Trophoblast cell (in vitro differentiated cells and primary cell): ENCODE results near the gene HOXA7.

ENCODE experiments used
- DNase-seq, 2 donors: peaks; one replicate each; pipeline ENCODE4 v3.0.0-alpha.2; 2016
- H2AFZ ChIP-seq: 2 replicates; pipeline ENCODE4 v1.6.1; 2013; ENCODE audit warnings: low read length, moderate library complexity, mild to moderate bottlenecking; ENCODE audit not compliant: insufficient read depth, poor library complexity
- H2AK5ac ChIP-seq: 2 replicates; pipeline ENCODE4 v1.6.1; 2013; ENCODE audit warnings: mild to moderate bottlenecking, low read length
- H2BK120ac ChIP-seq: 2 replicates; pipeline ENCODE4 v1.6.1; 2013; ENCODE audit warnings: low read length, mild to moderate bottlenecking, moderate library complexity; ENCODE audit not compliant: insufficient read depth, poor library complexity
- H2BK12ac ChIP-seq: 2 replicates; pipeline ENCODE4 v1.6.1; 2013; ENCODE audit warnings: mild to moderate bottlenecking, low read length, moderate library complexity
- H2BK5ac ChIP-seq: 2 replicates; pipeline ENCODE4 v1.6.1; 2013; ENCODE audit warnings: low read length, low read depth, moderate library complexity, mild to moderate bottlenecking; ENCODE audit not compliant: poor library complexity
- H3K14ac ChIP-seq: 2 replicates; pipeline ENCODE4 v1.6.1; 2013; ENCODE audit warnings: mild to moderate bottlenecking, low read length
- H3K18ac ChIP-seq: 2 replicates; pipeline ENCODE4 v1.6.1; 2013; ENCODE audit warnings: mild to moderate bottlenecking, low read length
- H3K23ac ChIP-seq: 2 replicates; pipeline ENCODE4 v1.6.1; 2013; ENCODE audit warnings: low read length
- H3K27ac ChIP-seq: 2 replicates; pipeline ENCODE4 v1.5.1; 2013; ENCODE audit warnings: low read depth, mild to moderate bottlenecking, inconsistent platforms, low read length, moderate library complexity
- H3K27me3 ChIP-seq: 2 replicates; pipeline ENCODE4 v1.6.1; 2013; ENCODE audit warnings: inconsistent platforms, mild to moderate bottlenecking, low read length, moderate library complexity; ENCODE audit not compliant: insufficient read depth
- H3K36me3 ChIP-seq, 2 experiments: 1 replicate in 1 of 2; 2 replicates in 1 of 2; pipeline ENCODE4 v1.6.1; 2013; ENCODE audit warnings: low read length in 2 of 2, mild to moderate bottlenecking in 2 of 2, moderate library complexity in 1 of 2; ENCODE audit not compliant: insufficient read depth in 2 of 2, control insufficient read depth in 1 of 2
- H3K4ac ChIP-seq: 2 replicates; pipeline ENCODE4 v1.6.1; 2013; ENCODE audit warnings: low read depth, mild to moderate bottlenecking, low read length, moderate library complexity
- H3K4me1 ChIP-seq, 2 experiments: 1 replicate in 1 of 2; 2 replicates in 1 of 2; pipeline ENCODE4 v1.6.1; 2013; ENCODE audit warnings: low read length in 2 of 2, mild to moderate bottlenecking in 2 of 2, moderate library complexity in 1 of 2; ENCODE audit not compliant: insufficient read depth in 2 of 2, control insufficient read depth in 1 of 2
- H3K4me2 ChIP-seq: 2 replicates; pipeline ENCODE4 v1.6.1; 2013; ENCODE audit warnings: inconsistent platforms, mild to moderate bottlenecking, low read length, moderate library complexity
- H3K4me3 ChIP-seq: 2 replicates; pipeline ENCODE4 v1.5.1; 2013; ENCODE audit warnings: mild to moderate bottlenecking, low read depth, low read length, inconsistent platforms
- H3K79me1 ChIP-seq: one replicate; pipeline ENCODE4 v1.6.1; 2013; ENCODE audit warnings: low read length
- H3K79me2 ChIP-seq: 2 replicates; pipeline ENCODE4 v1.6.1; 2013; ENCODE audit warnings: low read length, mild to moderate bottlenecking; ENCODE audit not compliant: control insufficient read depth, insufficient read depth, poor library complexity
- H3K9ac ChIP-seq: 2 replicates; pipeline ENCODE4 v1.6.1; 2013; ENCODE audit warnings: mild to moderate bottlenecking, low read length
- H3K9me3 ChIP-seq: 2 replicates; pipeline ENCODE4 v1.6.1; 2013; ENCODE audit warnings: low read depth, mild to moderate bottlenecking, control low read depth, inconsistent platforms, low read length; ENCODE audit not compliant: insufficient read depth
- H4K12ac ChIP-seq: 2 replicates; pipeline ENCODE4 v1.6.1; 2013; ENCODE audit warnings: low read depth, mild to moderate bottlenecking, low read length, moderate library complexity
- H4K8ac ChIP-seq: 2 replicates; pipeline ENCODE4 v1.6.1; 2013; ENCODE audit warnings: low read depth, mild to moderate bottlenecking, low read length, moderate library complexity
- H4K91ac ChIP-seq: one replicate; pipeline ENCODE4 v1.6.1; 2013; ENCODE audit warnings: low read depth, mild to moderate bottlenecking, low read length, moderate library complexity
- WGBS: extraction: QIAGEN DNeasy Blood & Tissue Kit; methylation state at CpG from one replicate; pipeline ENCODE4 v1.1.7; 2013; ENCODE audit warnings: missing lambda C conversion rate; ENCODE audit not compliant: insufficient read length, insufficient coverage; ENCODE audit errors: extremely low coverage; 5-methylcytosine and 5-hydroxymethylcytosine counted together

The HOXA7 gene

GRCh38 chr7:27194002-27194352 is 37.5 kb upstream of the HOXA7 start:
- no peaks in the 10 kb centered on the region for H3K79me2 ChIP-seq
- peaks cover 70% of the 10 kb centered on the region for H3K27me3 ChIP-seq
- no peak overlapping the region for H3K4me2 ChIP-seq

GRCh38 chr7:27193335-27194001 is 37.0 kb upstream of the HOXA7 start:
- Histone ChIP-seq H2AFZ (no peak overlapping the region), H2AK5ac (no peak overlapping the region), H2BK120ac (no peak overlapping the region), H2BK5ac (no peak overlapping the region), H3K4ac (no peak overlapping the region), H3K4me3 (no peak overlapping the region), H3K27ac (no peak overlapping the region), H3K9me3 (peaks cover 5% of the 10 kb centered on the region), H3K23ac (no peak overlapping the region), H3K14ac (no peak overlapping the region), H3K79me2 (no peaks in the 10 kb centered on the region), H3K79me1 (peaks cover under 1% of the 10 kb centered on the region), H3K36me3 (no peaks in the 10 kb centered on the region), H3K27me3 (peaks cover 70% of the 10 kb centered on the region), H3K4me1 (peaks cover 7 to 11% of the 10 kb centered on the region in 2 experiments), H3K9ac (no peak overlapping the region), H3K4me2 (peak overlapping the region; percentile 29), H4K12ac (no peak overlapping the region), H3K18ac (no peak overlapping the region), H2BK12ac (no peak overlapping the region), H4K8ac (no peak overlapping the region), H4K91ac (no peak overlapping the region)
- no peak for DNase-seq
- WGBS = no CpG with 5 or more reads among the region's 29 CpGs

More at GRCh38 chr7:27194002-27194352, 37.5 kb upstream of the HOXA7 start:
- no peak overlapping the region for H4K91ac ChIP-seq
- no peak overlapping the region for H3K9ac ChIP-seq
- H2AFZ ChIP-seq = no peak overlapping the region
- H2BK120ac ChIP-seq = no peak overlapping the region
- no peak overlapping the region for H3K14ac ChIP-seq
- H4K12ac ChIP-seq = no peak overlapping the region
- no peaks in the 10 kb centered on the region for H3K36me3 ChIP-seq
- H3K4ac ChIP-seq = no peak overlapping the region
- peaks cover 3 to 8% of the 10 kb centered on the region in 2 experiments for H3K4me1 ChIP-seq
- DNase-seq = no peak
- no peak overlapping the region for H3K27ac ChIP-seq
- H3K9me3 ChIP-seq = peaks cover 7% of the 10 kb centered on the region
- no peak overlapping the region for H2BK12ac ChIP-seq
- H2BK5ac ChIP-seq = no peak overlapping the region
- H2AK5ac ChIP-seq = no peak overlapping the region
- H3K18ac ChIP-seq = no peak overlapping the region
- WGBS = no CpG with 5 or more reads among the region's 2 CpGs
- H3K4me3 ChIP-seq = no peak overlapping the region
- H3K79me1 ChIP-seq = no peaks in the 10 kb centered on the region
- H3K23ac ChIP-seq = no peak overlapping the region
- H4K8ac ChIP-seq = no peak overlapping the region

- Histone ChIP-seq H3K4me1 (peaks cover 10 to 16% of the 10 kb centered on the region in 2 experiments), H2AK5ac (no peak overlapping the region), H3K9ac (no peak overlapping the region), H3K4me2 (peak overlapping the region; percentile 32), H3K79me1 (peaks cover 3% of the 10 kb centered on the region), H3K9me3 (peaks cover 8% of the 10 kb centered on the region), H2AFZ (no peak overlapping the region), H2BK120ac (no peak overlapping the region), H3K27ac (no peak overlapping the region), H4K12ac (no peak overlapping the region), H3K18ac (no peak overlapping the region), H3K23ac (no peak overlapping the region), H4K8ac (no peak overlapping the region), H3K27me3 (peaks cover 70% of the 10 kb centered on the region), H3K14ac (no peak overlapping the region), H3K4ac (no peak overlapping the region), H2BK12ac (no peak overlapping the region), H3K4me3 (no peak overlapping the region), H2BK5ac (no peak overlapping the region), H3K79me2 (no peaks in the 10 kb centered on the region), H4K91ac (no peak overlapping the region), H3K36me3 (no peaks in the 10 kb centered on the region)
- WGBS = no CpG with 5 or more reads among the region's 78 CpGs
- no peak for DNase-seq
Measured at GRCh38 chr7:27192546-27193334, 36.3 kb upstream of the HOXA7 start.

GRCh38 chr7:27191833-27192545 is 35.5 kb upstream of the HOXA7 start:
- no peak overlapping the region for H3K4me3 ChIP-seq

More at GRCh38 chr7:27191833-27192545, 35.5 kb upstream of the HOXA7 start:
- H3K9me3 ChIP-seq = peaks cover 8% of the 10 kb centered on the region
- H2AFZ ChIP-seq = no peak overlapping the region
- H3K79me1 ChIP-seq = peaks cover 3% of the 10 kb centered on the region
- H3K18ac ChIP-seq = no peak overlapping the region
- H3K79me2 ChIP-seq = no peaks in the 10 kb centered on the region
- H2BK5ac ChIP-seq = no peak overlapping the region
- H3K4me2 ChIP-seq = peak overlapping the region; percentile 32
- no peak for DNase-seq
- no peak overlapping the region for H2BK120ac ChIP-seq
- peaks cover 10 to 16% of the 10 kb centered on the region in 2 experiments for H3K4me1 ChIP-seq
- H3K9ac ChIP-seq = no peak overlapping the region
- H4K12ac ChIP-seq = no peak overlapping the region
- no peak overlapping the region for H2AK5ac ChIP-seq
- no peaks in the 10 kb centered on the region for H3K36me3 ChIP-seq
- no peak overlapping the region for H3K27ac ChIP-seq
- no CpG with 5 or more reads among the region's 42 CpGs for WGBS
- H3K14ac ChIP-seq = no peak overlapping the region
- H2BK12ac ChIP-seq = no peak overlapping the region
- H3K27me3 ChIP-seq = peaks cover 74% of the 10 kb centered on the region
- H3K23ac ChIP-seq = no peak overlapping the region
- H4K91ac ChIP-seq = no peak overlapping the region
- no peak overlapping the region for H4K8ac ChIP-seq
- H3K4ac ChIP-seq = no peak overlapping the region
